Stimulated activated CD8-positive, alpha-beta memory T cell treated with anti-CD3 and anti-CD28 coated beads, Interleukin-15, amount 100 ng/mL, for 1 hour (primary cell): ENCODE measurements around the gene PPIL6.

Source experiments
- DNase-seq: peaks from one replicate; pipeline ENCODE4 v3.0.0-alpha.2; 2020; ENCODE audit warnings: low read depth

PPIL6 gene

GRCh38 chr6:109362102-109362884, 78.1 kb downstream of the PPIL6 start:
- no peak for DNase-seq

GRCh38 chr6:109360791-109361190, 79.6 kb downstream of the PPIL6 start:
- no peak for DNase-seq

- DNase-seq: no peak
These were observed 80.1 kb downstream of the PPIL6 start for GRCh38 chr6:109360281-109360680.

GRCh38 chr6:109359248-109359647, 81.2 kb downstream of the PPIL6 start:
- DNase-seq: no peak

GRCh38 chr6:109358204-109358603, 82.2 kb downstream of the PPIL6 start:
- no peak for DNase-seq

GRCh38 chr6:109356237-109356636, 84.2 kb downstream of the PPIL6 start:
- no peak for DNase-seq

- no peak for DNase-seq
These were observed 88.9 kb downstream of the PPIL6 start for GRCh38 chr6:109351231-109352130.

- DNase-seq: no peak
These were observed 90.9 kb downstream of the PPIL6 start for GRCh38 chr6:109349419-109349987.

- DNase-seq: no peak
These were observed 92.2 kb downstream of the PPIL6 start for GRCh38 chr6:109348226-109348625.

- DNase-seq: no peak
These were observed 92.6 kb downstream of the PPIL6 start for GRCh38 chr6:109347779-109348178.

GRCh38 chr6:109345986-109346385, 94.4 kb downstream of the PPIL6 start:
- DNase-seq: no peak

GRCh38 chr6:109344226-109344625, 96.2 kb downstream of the PPIL6 start:
- DNase-seq: no peak

- DNase-seq: no peak
These were observed 96.9 kb downstream of the PPIL6 start for GRCh38 chr6:109343518-109343917.

GRCh38 chr6:109342911-109343310, 97.5 kb downstream of the PPIL6 start:
- no peak for DNase-seq

GRCh38 chr6:109342506-109342905, 97.9 kb downstream of the PPIL6 start:
- DNase-seq: no peak

GRCh38 chr6:109340811-109341210, 99.6 kb downstream of the PPIL6 start:
- no peak for DNase-seq
